Measurements from ENCODE around the gene DNAH8.

DNA sequence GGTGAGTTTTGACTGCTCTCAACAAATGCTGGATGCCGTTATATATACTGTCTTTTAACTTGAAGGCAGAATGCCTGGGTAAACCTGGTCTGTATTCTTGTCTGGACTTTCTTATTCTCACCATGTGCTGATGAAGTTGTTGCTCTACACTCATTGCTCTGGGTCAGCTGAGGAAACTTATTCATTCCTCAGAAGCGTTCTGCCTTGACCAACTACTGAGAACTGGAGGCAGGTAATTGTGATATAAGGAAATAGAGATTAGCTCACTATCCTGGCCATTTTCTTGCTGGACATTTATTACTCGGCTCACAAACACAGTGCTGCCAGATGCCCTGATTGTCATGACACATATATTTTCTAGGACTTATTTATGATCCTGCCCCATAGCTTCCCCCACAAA lies 103.6 kb downstream of the DNAH8 start:
- TF ChIP-seq, protein P1, sequence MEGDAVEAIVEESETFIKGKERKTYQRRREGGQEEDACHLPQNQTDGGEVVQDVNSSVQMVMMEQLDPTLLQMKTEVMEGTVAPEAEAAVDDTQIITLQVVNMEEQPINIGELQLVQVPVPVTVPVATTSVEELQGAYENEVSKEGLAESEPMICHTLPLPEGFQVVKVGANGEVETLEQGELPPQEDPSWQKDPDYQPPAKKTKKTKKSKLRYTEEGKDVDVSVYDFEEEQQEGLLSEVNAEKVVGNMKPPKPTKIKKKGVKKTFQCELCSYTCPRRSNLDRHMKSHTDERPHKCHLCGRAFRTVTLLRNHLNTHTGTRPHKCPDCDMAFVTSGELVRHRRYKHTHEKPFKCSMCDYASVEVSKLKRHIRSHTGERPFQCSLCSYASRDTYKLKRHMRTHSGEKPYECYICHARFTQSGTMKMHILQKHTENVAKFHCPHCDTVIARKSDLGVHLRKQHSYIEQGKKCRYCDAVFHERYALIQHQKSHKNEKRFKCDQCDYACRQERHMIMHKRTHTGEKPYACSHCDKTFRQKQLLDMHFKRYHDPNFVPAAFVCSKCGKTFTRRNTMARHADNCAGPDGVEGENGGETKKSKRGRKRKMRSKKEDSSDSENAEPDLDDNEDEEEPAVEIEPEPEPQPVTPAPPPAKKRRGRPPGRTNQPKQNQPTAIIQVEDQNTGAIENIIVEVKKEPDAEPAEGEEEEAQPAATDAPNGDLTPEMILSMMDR (conservative IDR thresholded peaks at IDR 0.05; ENCODE audit: low read depth, low read length) = no peak
- no peak for TF ChIP-seq EZH2 (IDR thresholded peaks at IDR 0.05; ENCODE audit: low read length, unreplicated experiment)
- TF ChIP-seq EZH2phosphoT487 (IDR thresholded peaks at IDR 0.05; ENCODE audit: borderline replicate concordance, low read length) = no peak
